ENCODE results near the gene GNAO1. TPM values are rescaled to one million over a fixed set of nuclear protein-coding genes. Genes with fewer than 3 reads are reported as not detected.

The GNAO1 gene
- total and polyA plus RNA-seq, 2 of the 13 experiments (the other 11 are each of a cell fraction or from before 2014, with no cell fraction given): not detected

- TF ChIP-seq, protein P1, sequence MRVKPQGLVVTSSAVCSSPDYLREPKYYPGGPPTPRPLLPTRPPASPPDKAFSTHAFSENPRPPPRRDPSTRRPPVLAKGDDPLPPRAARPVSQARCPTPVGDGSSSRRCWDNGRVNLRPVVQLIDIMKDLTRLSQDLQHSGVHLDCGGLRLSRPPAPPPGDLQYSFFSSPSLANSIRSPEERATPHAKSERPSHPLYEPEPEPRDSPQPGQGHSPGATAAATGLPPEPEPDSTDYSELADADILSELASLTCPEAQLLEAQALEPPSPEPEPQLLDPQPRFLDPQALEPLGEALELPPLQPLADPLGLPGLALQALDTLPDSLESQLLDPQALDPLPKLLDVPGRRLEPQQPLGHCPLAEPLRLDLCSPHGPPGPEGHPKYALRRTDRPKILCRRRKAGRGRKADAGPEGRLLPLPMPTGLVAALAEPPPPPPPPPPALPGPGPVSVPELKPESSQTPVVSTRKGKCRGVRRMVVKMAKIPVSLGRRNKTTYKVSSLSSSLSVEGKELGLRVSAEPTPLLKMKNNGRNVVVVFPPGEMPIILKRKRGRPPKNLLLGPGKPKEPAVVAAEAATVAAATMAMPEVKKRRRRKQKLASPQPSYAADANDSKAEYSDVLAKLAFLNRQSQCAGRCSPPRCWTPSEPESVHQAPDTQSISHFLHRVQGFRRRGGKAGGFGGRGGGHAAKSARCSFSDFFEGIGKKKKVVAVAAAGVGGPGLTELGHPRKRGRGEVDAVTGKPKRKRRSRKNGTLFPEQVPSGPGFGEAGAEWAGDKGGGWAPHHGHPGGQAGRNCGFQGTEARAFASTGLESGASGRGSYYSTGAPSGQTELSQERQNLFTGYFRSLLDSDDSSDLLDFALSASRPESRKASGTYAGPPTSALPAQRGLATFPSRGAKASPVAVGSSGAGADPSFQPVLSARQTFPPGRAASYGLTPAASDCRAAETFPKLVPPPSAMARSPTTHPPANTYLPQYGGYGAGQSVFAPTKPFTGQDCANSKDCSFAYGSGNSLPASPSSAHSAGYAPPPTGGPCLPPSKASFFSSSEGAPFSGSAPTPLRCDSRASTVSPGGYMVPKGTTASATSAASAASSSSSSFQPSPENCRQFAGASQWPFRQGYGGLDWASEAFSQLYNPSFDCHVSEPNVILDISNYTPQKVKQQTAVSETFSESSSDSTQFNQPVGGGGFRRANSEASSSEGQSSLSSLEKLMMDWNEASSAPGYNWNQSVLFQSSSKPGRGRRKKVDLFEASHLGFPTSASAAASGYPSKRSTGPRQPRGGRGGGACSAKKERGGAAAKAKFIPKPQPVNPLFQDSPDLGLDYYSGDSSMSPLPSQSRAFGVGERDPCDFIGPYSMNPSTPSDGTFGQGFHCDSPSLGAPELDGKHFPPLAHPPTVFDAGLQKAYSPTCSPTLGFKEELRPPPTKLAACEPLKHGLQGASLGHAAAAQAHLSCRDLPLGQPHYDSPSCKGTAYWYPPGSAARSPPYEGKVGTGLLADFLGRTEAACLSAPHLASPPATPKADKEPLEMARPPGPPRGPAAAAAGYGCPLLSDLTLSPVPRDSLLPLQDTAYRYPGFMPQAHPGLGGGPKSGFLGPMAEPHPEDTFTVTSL (CRISPR knock-in tag; IDR thresholded peaks at IDR 0.05; ENCODE audit: borderline replicate concordance): no peak
- TF ChIP-seq ELF1 (CRISPR knock-in tag; IDR thresholded peaks at IDR 0.05): no peak
Measured at GRCh38 chr16:56207421-56207820, 16.1 kb downstream of the GNAO1 start (continued).

DNA sequence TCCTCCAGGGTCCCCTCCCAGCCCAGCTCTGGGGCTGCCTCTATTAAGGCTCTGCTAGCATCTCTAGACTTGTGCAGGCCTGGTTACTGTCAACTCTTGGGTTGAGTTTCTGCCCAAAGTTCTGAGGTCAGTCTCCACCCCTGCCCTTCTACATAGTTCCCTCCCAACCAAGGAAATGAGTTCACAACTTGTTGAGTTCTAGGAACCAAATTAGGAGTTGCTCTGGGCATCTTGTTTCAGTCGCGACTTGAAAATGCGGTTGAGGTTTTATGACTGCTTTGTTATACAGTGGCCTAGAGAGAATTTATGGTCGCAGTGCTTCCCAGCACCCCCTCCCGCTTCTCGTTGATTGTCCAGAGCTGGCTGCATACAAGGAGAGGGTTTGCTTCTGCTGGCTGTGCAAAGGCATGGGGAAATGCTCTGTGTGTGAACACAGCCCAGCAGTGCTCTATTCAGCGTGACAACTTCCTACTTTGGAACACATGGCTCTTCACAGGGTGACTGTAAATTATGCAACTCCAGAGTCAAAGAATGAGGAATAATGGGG, 20.2 kb downstream of the GNAO1 start:
- no TSS peak for BruUV-seq (replicated peaks)
- Histone ChIP-seq H3K9ac (ENCODE audit: insufficient read depth, low read depth, low read length) (no peak overlapping the region), H3K27me3 (ENCODE audit: control insufficient read depth in 1 of 2, insufficient read depth in 2 of 2, low read length in 2 of 2) (peaks cover 0 to 15% of the 10 kb centered on the region in 2 experiments; a peak in 1 of 5 replicates), H3K9me3 (ENCODE audit: low read length) (no peaks in the 10 kb centered on the region), H3K4me3 (replicated peaks in 1 of 3; ENCODE audit: insufficient read depth in 1 of 3, low read depth in 2 of 3, low read length in 3 of 3) (no peak overlapping the region), H3K27ac (ENCODE audit: extremely low read length, insufficient read depth, low read length) (no peak overlapping the region), H3K4me2 (ENCODE audit: low read depth, low read length) (no peak overlapping the region), H3K4me1 (ENCODE audit: insufficient read depth, low read length) (no peaks in the 10 kb centered on the region), H3K36me3 (replicated peaks in 1 of 2; ENCODE audit: control insufficient read depth in 1 of 2, insufficient read depth in 2 of 2, low read length in 2 of 2) (no peaks in the 10 kb centered on the region), H2AFZ (ENCODE audit: low read length) (no peak overlapping the region), H3K79me2 (ENCODE audit: insufficient read depth, low read length) (no peaks in the 10 kb centered on the region), H4K20me1 (ENCODE audit: insufficient read depth, low read length) (no peaks in the 10 kb centered on the region)
- no peak for ATAC-seq
- in situ Hi-C loops (cut with HindIII; ENCODE audit: extremely low pct_ligation_motif_present, low pct_unique_long_range_greater_than_20kb): no loop called here
- DNase-seq (ENCODE audit: low spot score): no peak
- TF ChIP-seq PCBP2 (optimal IDR thresholded peaks at IDR 0.05; ENCODE audit: low read depth, low read length, poor library complexity, severe bottlenecking): no peak
- CTCF ChIA-PET (ENCODE audit: low intra/inter-chr PET ratio, low total read pairs): no interaction called here
- intact Hi-C loops (cut with micrococcal nuclease; ENCODE audit: unreplicated experiment): no loop called here
- FAIRE-seq: no peak
- 58% methylated on average over 7 of the region's 7 CpGs for WGBS (ENCODE audit: low lambda C conversion rate)
- POLR2A ChIA-PET: no interaction called here

Measured in HepG2 (cell line).